ENCODE measurements around the gene DLG2.

- TF ChIP-seq CTCF (IDR thresholded peaks at IDR 0.05; ENCODE audit: low read depth, low read length, missing input control) (no peak), EGR1 (IDR thresholded peaks at IDR 0.05; ENCODE audit: low read depth in 2 of 2) (no peak), TAF1 (conservative IDR thresholded peaks at IDR 0.05) (no peak), HNF4G (IDR thresholded peaks at IDR 0.05) (no peak), GABPA (IDR thresholded peaks at IDR 0.05 in 1 of 2, conservative IDR thresholded peaks at IDR 0.05 in 1 of 2) (no peak), YY1 (IDR thresholded peaks at IDR 0.05) (no peak), MAX (IDR thresholded peaks at IDR 0.05) (no peak), FOXA1 (IDR thresholded peaks at IDR 0.05) (no peak)
These were observed 902.9 kb downstream of the DLG2 start for GRCh38 chr11:84724256-84724655.
